ENCODE results near the gene CFAP221.

The CFAP221 gene

DNA sequence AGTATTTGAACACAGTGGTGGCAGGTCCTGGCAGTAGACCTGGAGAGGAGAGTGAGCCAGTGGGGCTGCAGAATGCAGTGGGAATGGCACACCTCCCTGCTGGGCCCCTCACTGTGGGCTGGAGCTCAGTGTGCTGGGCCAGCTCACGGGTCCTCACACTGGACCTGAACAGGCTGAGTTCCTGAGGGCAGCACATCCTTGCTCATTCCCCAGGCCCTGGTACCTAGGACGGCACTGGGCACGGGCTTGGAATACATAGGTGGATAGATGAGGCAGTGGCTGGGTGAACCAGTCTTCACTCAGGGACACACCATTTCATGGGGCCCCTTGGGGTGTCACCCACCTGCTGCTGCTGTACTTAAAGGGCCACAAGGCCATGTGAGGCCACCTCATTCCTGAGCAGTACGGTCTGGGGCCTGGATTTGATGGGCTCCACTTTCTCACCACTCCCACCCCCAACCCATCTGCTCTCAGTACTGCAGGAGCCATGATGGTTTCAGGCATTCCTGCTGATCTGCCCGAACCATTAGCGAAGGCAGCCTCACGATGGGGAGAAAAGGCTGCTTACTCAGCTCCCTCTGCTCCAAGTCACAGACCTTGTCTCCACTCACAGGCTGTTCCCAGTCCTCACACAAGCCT, 138.9 kb downstream of the CFAP221 start:
- DNase-seq, result no peak

DNA sequence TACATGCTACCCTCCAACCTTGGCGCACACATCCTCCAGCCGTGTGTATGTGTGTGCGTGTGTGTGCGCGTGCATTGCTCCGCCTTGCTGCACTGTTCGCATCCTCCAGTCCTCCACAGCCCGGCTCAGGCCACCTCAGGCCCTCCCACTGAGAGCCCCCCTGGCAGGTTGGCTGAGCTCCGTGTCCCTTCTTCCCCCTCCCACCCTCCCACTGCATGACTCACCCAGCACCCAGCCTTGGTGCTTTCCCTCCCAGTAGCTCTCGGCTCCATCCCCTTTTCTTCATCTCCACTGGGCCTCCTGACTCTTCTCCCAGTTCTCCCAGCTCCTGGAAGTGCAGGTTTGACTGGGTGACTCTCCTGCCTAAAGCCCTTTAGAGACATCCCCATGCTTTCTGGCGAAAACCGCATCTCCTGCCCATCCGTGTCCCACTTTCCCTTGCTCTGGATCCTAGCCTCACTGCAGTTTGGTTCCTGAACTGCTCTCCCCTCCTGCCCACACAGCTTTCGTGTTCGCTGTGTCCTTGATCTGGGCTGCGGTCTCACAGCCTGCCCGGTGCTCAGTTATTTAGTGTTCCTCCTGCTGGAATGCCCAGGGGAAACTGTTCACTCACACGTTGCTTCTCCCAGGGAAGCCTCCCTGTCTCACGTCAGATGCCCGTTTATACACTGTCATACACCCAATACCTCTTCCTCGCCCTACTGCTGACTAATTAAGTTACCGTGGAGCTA, 139.6 kb downstream of the CFAP221 start:
- no peak for DNase-seq

GRCh38 chr2:119684518-119684917, 140.3 kb downstream of the CFAP221 start:
- no peak for DNase-seq

- no peak for DNase-seq
Measured at GRCh38 chr2:119688616-119689015, 144.4 kb downstream of the CFAP221 start.

- DNase-seq, result no peak
Measured at GRCh38 chr2:119689218-119689617, 145.0 kb downstream of the CFAP221 start.

GRCh38 chr2:119691189-119691588, 146.9 kb downstream of the CFAP221 start:
- DNase-seq, result no peak

DNA sequence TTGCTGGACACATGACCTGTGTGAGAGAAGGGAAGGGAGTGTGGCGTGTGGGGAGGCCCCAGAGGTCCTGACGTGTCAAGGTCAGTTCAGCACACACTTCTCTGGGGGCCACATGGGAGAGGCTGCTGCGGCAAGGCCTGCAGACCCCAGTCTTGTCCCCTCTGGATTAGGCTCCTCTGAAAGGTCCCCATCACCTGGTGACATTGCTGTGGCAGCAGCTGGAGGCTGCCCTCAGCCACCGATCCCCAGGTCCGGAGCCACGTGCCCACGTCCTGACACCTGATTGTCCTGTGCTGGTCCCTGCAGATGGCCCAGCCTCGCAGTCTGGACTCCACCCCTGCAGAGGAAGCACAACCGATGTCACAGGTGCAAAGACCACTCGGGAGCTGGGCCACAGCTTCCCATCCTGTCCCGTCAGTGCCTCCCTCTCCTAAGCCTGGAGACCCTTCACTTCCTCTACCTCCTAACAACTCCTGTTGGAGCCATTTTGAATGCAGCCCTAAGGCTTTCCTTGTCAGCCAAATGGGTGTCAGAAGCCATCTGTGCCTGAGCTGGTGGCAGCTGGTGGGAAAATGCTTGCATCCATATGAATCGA, 147.5 kb downstream of the CFAP221 start:
- DNase-seq, result no peak

- DNase-seq, result no peak
Measured at GRCh38 chr2:119692310-119692709, 148.1 kb downstream of the CFAP221 start.

DNA sequence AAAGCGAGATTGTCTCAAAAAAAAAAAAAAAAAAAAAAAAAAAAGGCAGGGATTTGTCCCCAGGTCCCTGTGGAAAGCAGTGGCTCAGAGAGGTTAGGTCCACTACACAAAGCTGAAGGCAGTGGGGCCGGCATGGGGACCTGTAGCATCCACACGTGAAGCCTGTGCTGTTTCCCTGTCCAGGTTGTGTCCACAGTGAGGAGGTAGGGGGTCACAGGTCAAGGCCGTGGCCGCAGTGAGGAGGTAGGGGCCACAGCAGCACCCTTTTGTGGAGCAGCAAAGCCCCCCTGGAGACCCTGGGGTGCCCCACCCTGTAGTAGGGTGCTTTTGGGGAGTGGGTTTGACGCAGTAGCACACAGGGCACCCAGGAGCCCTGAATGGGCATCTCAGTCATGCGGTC, 148.7 kb downstream of the CFAP221 start:
- no peak for DNase-seq

DNA sequence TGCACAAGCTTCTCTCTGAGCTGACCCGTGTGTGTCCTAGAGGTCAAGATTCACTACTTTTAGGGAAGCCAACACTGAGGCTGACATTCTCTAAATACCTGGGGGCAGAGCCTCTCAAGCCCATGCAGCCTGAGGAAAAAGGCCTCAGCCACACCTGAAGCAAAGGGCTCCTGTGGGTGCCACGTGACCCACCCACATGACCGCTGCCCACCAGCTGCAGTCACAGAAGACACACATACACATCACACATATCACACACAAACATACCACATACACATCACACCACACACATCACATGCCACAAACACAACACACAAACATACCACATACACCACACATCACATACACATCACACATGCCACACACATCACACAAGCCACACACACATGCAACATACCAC, 149.3 kb downstream of the CFAP221 start:
- DNase-seq, result no peak

DNA sequence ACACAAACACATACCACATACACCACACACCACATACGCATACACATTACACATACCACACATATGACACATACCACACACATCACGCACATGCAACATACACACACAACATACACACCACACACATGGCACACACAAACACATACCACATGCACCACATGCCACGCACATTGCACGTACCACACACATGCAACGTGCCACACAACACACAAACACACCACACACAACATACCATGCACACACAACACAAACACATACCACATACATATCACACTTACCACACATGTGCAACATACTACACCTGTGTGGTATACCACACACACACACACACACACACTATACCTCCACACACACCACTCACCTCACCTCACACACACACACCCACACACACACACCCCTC, 149.7 kb downstream of the CFAP221 start:
- DNase-seq, result no peak

DNA sequence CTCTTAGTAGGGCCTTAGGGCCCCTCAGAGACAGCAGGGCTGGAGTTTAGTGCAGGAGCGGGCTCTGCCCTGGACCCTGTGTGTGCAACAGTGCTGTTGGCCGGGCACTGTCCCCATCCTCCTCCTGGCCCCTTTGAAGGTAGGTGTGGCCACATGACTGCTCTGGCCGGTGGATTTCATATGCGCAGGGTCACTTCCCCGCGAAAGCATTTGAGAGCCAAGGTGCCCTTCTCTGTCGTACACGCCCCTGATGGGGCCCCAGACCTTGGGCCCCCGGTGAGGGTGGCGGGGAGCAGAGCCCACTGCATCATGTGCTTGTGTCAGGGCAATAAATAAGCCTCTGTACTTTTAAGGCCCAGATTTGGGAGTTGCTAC, 150.2 kb downstream of the CFAP221 start:
- DNase-seq, result no peak

DNA sequence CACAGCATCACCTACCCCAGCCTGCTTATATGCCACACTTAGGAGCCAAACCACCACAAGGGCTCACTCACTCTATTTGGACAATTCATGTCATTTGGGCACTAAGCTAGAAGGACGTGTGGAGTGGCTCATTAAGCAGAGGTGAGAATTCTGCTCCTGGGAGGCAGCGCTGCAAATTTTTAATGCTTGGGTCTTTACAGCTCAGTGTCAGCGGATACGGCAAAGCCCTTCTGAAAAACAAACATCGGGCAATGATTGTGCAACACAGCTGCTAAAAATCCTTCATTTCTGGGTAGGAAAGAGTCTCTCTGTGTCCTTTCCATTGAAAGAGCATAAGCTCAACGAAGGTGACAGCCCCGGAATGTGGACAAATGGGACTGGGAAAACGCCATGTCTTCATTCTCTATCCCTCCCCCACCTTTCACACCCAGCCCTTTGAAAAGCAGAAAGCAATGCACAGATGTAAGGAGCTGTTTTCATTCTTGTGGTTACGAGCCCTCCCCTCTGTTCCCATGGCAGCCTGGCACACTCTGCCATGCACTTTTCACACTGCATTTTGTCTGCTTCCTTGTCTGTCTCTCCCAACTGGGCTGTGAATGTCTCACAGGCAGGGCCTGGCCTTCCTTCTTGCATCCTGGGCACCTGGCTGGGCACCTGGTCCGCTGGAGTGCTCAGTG, 150.7 kb downstream of the CFAP221 start:
- DNase-seq, result no peak

- DNase-seq, result no peak
Measured at GRCh38 chr2:119696005-119696404, 151.8 kb downstream of the CFAP221 start.

DNA sequence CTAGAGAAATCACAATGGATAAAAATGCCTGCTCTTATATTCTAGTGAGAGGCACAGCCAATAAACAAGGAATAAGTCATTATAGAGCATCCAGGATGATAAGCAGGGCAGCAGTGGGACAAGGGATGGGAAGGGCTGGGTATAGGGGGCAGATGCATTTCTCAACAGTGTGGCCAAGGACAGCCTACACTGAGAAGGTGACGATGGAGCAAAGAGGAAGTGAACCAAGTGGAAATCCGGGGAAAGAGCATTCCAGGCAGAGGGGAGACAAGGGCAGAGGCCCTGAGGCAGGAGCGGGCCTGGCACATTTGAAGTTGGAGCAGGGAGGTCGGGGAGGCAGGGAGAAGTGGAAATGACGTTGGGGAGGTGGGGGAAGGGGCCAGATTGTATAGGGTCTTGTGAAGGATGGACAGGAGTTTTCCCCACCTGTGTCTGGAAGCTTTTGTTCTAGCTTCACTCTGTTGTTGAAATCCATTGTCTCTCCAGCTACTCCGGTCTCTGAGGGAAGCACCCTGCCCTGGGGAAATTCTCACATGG, 152.3 kb downstream of the CFAP221 start:
- DNase-seq, result no peak

GRCh38 chr2:119697290-119698020, 153.2 kb downstream of the CFAP221 start:
- no peak for DNase-seq

DNA sequence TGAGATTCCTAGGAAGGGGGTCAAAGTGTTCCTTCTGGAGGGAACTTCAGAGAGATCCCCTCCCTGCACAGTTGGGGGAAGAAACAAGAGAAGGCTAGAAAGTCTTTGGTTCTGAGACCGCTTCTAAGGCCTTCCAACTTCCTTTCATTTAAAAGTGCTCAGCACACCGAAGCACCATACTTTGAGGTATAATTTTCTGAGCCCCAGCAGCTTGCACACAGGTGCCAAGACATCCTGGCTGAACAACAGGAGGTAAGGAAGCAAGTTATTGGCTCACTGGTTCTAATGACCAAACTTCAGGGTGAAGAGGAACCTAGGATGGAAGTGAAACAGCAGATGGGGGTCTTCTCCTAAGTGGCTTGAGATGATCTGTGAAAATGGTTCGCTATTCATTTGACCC, 154.0 kb downstream of the CFAP221 start:
- no peak for DNase-seq

GRCh38 chr2:119699016-119699606, 154.9 kb downstream of the CFAP221 start:
- no peak for DNase-seq

DNA sequence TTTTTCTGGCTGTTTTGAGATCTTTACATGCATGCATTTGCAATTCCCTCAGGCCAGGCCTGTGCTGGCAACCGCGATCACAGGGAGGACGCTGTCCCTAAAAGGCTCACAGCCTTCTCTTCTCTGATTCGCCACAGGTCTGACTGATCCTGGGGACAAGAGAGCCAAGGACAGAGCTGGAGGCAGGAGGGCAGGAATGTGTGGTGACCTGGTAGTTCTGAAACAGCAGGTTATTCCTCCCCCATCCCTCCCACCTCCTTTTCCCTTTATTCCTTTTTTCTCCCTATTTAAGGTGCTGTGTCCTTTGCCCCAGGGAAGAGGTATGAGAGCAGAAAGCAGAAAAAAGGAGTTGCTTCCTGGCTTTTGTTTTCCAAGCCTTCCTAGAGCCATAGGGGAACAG, 156.6 kb downstream of the CFAP221 start:
- no peak for DNase-seq

GRCh38 chr2:119701352-119701751, 157.1 kb downstream of the CFAP221 start:
- DNase-seq, result no peak

GRCh38 chr2:119702203-119702917, 158.1 kb downstream of the CFAP221 start:
- DNase-seq, result no peak

DNA sequence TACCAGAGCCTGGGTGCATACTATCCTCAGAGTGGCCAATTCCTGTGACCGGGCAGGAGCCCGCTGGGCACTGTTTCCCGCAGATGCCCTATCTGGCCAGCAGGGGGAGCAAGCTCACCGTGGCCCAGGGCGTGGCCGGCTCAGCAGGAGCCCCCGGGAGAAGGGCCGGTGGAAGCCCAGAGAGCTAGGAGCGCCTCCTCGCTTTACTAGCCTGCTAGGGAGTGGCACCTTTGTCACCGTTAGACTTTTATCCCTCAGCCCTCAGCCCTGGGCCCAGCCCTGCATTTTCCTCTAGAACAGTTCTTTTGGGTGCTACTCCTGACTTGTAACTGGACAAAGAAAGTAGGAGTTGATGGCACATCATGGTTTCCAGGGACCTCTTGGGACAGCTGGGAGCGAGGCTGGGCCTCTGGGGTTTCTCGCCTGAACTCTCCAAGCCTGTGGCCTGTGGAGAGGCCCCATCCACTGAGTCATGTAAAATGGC, 158.7 kb downstream of the CFAP221 start:
- peak; percentile 37 for DNase-seq
